HG03565 (cell line): ENCODE measurements around the gene RTP5.
"Not testable (repeated sequence)": the region's sequence is repeated elsewhere in the genome, so short reads cannot be mapped to it uniquely, and the experiment has no call there.

ENCODE experiments used
- ATAC-seq: cut with Tn5 transposase; IDR thresholded peaks from one replicate; pipeline ENCODE4 v1.9.1; 2021; ENCODE audit warnings: mild to moderate bottlenecking, moderate library complexity; ENCODE audit not compliant: unreplicated experiment

RTP5 gene

DNA sequence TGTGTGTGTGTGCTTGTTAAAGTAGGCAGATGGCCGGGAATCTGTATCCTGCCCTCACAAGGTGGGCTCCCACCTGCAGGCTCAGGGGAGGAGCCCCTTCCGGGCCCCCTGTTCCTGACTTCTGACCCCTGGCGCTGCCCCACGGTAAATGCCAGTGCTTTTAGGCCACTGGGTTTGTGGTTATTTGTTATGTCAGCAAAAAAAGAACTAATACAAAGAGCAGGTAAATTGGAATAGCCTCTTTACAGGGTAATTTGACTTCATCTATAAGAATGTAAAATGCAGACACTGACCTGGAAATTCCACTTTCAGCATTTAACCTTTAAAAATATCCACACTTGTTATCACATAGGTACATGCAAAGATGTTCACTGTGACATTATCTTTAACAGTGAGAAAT is 44.2 kb downstream of the RTP5 start:
- ATAC-seq, result no peak

DNA sequence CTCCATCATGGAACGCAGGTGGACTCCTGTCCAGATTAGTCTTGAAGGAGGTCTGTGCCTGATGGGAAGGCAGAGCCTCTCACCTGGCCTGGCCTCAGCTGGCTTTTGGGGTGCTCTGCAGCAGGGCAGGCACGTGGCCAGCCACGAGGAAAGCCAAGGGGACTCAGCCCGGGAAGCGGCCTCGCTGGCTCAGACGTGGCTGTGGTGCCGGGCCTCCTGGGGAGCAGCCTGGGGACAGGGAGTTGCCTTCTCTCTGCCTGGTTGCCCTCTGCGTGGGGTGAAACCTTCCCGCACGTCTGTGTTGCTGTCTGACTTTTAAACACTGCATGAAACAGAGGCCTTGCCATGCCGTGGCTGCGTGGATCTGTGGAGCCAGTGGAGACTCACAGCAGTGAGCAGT is 45.0 kb downstream of the RTP5 start:
- no peak for ATAC-seq

DNA sequence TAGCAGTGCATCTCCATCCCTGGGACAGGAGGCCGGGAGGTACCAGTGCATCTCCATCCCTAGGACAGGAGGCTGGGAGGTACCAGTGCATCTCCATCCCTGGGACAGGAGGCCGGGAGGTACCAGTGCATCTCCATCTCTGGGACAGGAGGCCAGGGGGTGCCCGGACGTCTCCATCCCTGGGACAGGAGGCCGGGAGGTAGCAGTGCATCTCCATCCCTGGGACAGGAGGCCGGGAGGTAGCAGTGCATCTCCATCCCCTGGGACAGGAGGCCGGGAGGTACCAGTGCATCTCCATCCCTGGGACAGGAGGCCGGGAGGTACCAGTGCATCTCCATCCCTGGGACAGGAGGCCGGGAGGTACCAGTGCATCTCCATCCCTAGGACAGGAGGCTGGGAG is 52.1 kb downstream of the RTP5 start:
- not testable (repeated sequence) for ATAC-seq

DNA sequence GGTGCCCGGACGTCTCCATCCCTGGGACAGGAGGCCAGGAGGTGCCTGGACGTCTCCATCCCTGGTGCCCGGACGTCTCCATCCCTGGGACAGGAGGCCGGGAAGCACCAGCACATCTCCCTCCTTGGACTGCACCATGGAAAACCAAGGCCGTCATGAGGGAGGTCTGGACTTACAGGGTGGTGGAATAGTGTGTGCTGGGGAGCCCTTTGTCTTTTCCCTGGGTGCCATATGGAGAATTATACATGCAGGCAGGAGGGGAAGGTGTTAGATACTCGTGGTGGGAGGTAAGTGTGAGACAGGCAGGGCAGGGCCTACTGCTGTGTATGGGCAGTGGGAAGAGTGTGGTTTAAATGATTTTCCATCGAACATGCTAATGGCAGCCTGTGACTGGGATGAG is 52.9 kb downstream of the RTP5 start:
- ATAC-seq, result no peak

DNA sequence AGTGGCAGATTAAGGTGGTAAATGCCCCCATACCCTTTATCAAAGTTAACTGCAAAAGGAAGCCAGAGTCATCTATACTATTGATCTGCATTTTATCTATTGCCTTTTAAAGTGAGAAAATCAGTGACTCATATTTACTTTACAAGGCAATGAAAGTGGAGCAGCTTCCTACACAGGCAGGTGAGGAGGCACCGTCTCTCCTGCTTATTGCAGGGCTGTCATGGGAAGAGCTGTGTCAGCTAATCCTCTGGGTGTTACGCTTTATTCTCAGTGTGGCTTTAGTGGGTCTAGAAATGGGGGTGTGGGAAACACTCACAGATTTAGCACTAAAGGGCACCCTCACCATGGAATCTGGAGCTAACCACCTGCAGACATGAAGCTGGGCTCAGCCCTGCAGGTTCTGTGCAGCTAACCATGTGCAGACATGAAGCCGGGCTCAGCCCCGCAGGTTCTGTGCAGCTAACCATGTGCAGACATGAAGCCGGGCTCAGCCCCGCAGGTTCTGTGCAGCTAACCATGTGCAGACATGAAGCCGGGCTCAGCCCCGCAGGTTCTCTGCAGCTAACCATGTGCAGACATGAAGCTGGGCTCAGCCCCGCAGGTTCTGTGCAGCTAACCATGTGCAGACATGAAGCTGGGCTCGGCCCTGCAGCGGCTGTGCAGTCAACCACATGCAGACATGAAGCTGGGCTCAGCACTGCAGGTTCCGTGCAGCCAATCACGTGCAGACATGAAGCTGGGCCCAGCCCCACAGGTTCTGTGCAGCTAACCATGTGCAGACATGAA is 53.5 kb downstream of the RTP5 start:
- not testable (repeated sequence) for ATAC-seq
